G401 (cell line): ENCODE results near the gene TAS2R41. TPM values are rescaled to one million over a fixed set of nuclear protein-coding genes. Genes with fewer than 3 reads are reported as not detected.
"Not testable (repeated sequence)": the region's sequence is repeated elsewhere in the genome, so short reads cannot be mapped to it uniquely, and the experiment has no call there.

Experiments used
- DNase-seq: peaks from one replicate; pipeline ENCODE4 v3.0.0-alpha.2; 2015; ENCODE audit warnings: low spot score
- in situ Hi-C: cut with HindIII; loops from 2 replicates; pipeline ENCODE4 v1.10.0; 2016; ENCODE audit warnings: low sequenced_read_pairs, mixed read lengths
- total RNA-seq: library from RNA; depleted of rRNA; stranded (reverse); fragments of >200 nt; shearing (Covaris generic); gene quantifications from 2 replicates; pipeline ENCODE4 v1.2.3, GENCODE V29; 2014

Gene TAS2R41
- total RNA-seq, 1 experiment from 2014 or later, result not detected

GRCh38 chr7:143454091-143454680, 23.5 kb upstream of the TAS2R41 start:
- DNase-seq, result no peak
- in situ Hi-C loops, result no loop called here

- no peak for DNase-seq
- in situ Hi-C loops, result no loop called here
Measured at GRCh38 chr7:143455491-143455890, 22.2 kb upstream of the TAS2R41 start.

GRCh38 chr7:143455942-143456341, 21.7 kb upstream of the TAS2R41 start:
- no peak for DNase-seq
- in situ Hi-C loops, result no loop called here

- in situ Hi-C loops, result no loop called here
- no peak for DNase-seq
Measured at GRCh38 chr7:143456992-143457793, 20.5 kb upstream of the TAS2R41 start.

GRCh38 chr7:143458263-143458662, 19.4 kb upstream of the TAS2R41 start:
- in situ Hi-C loops, result no loop called here

GRCh38 chr7:143458681-143459080, 19.0 kb upstream of the TAS2R41 start:
- in situ Hi-C loops, result no loop called here
- DNase-seq, result no peak

More at GRCh38 chr7:143458263-143458662, 19.4 kb upstream of the TAS2R41 start:
- DNase-seq, result no peak

- in situ Hi-C loops, result no loop called here
- DNase-seq, result no peak
Measured at GRCh38 chr7:143459359-143459758, 18.3 kb upstream of the TAS2R41 start.

- in situ Hi-C loops, result no loop called here
- no peak for DNase-seq
Measured at GRCh38 chr7:143460271-143460979, 17.2 kb upstream of the TAS2R41 start.

- in situ Hi-C loops, result no loop called here
- DNase-seq, result no peak
Measured at GRCh38 chr7:143462045-143462444, 15.6 kb upstream of the TAS2R41 start.

- DNase-seq, result no peak
- in situ Hi-C loops, result no loop called here
Measured at GRCh38 chr7:143463556-143463955, 14.1 kb upstream of the TAS2R41 start.

GRCh38 chr7:143463957-143464356, 13.7 kb upstream of the TAS2R41 start:
- in situ Hi-C loops, result no loop called here
- no peak for DNase-seq

GRCh38 chr7:143467724-143468123, 9.9 kb upstream of the TAS2R41 start:
- in situ Hi-C loops, result no loop called here
- DNase-seq, result no peak

GRCh38 chr7:143472071-143472689, 5.5 kb upstream of the TAS2R41 start:
- in situ Hi-C loops, DNase-seq: not testable (repeated sequence)

- in situ Hi-C loops, result no loop called here
- DNase-seq, result no peak
Measured at GRCh38 chr7:143479055-143479766, 1.5 kb downstream of the TAS2R41 start.

- in situ Hi-C loops, result no loop called here
- DNase-seq, result no peak
Measured at GRCh38 chr7:143480501-143480900, 2.8 kb downstream of the TAS2R41 start.

GRCh38 chr7:143484119-143484518, 6.4 kb downstream of the TAS2R41 start:
- in situ Hi-C loops, result no loop called here

GRCh38 chr7:143485094-143485493, 7.4 kb downstream of the TAS2R41 start:
- DNase-seq, result no peak
- in situ Hi-C loops, result no loop called here

More at GRCh38 chr7:143484119-143484518, 6.4 kb downstream of the TAS2R41 start:
- DNase-seq, result no peak

GRCh38 chr7:143485500-143485899, 7.8 kb downstream of the TAS2R41 start:
- in situ Hi-C loops, result no loop called here
- DNase-seq, result no peak

- DNase-seq, in situ Hi-C loops: not testable (repeated sequence)
Measured at GRCh38 chr7:143486266-143486665, 8.6 kb downstream of the TAS2R41 start.
